Choroid plexus epithelial cell (primary cell): ENCODE measurements around the gene IPPK.
"Not testable (repeated sequence)": the region's sequence is repeated elsewhere in the genome, so short reads cannot be mapped to it uniquely, and the experiment has no call there.

Experiments
- DNase-seq: peaks from one replicate; pipeline ENCODE4 v3.0.0-alpha.2; 2010; ENCODE audit warnings: low read depth
- H3K4me3 ChIP-seq: 2 replicates; pipeline ENCODE4 v1.5.1; 2011; ENCODE audit warnings: low read depth, mild to moderate bottlenecking, control low read depth, low read length, moderate library complexity
- TF ChIP-seq, protein P1 (sequence below): conservative IDR thresholded peaks from 2 replicates; pipeline ENCODE4 v1.5.1; 2011; ENCODE audit warnings: low read depth, mild to moderate bottlenecking, control low read depth, inconsistent platforms, low read length, moderate library complexity

The IPPK gene

DNA sequence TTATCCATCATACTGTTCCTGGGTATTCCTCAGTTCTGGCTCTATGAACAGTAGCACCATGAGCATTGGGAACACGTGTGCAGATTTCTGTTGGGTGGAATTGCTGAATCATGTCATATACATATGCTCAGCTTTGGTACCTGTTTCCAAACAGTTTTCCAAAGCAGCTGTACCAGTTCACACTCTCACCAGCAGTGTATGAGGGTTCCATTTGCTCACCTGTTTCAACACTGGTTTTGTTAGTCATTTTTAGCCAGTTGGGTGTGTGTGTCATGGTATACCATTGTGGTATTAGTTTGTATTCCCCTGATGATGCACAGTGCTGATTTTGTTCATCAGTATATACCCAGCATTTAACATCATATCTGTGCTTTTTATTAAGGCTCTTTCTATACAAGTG, 77.4 kb downstream of the IPPK start:
- H3K4me3 ChIP-seq = no peak overlapping the region
- no peak for DNase-seq
- TF ChIP-seq, protein P1, sequence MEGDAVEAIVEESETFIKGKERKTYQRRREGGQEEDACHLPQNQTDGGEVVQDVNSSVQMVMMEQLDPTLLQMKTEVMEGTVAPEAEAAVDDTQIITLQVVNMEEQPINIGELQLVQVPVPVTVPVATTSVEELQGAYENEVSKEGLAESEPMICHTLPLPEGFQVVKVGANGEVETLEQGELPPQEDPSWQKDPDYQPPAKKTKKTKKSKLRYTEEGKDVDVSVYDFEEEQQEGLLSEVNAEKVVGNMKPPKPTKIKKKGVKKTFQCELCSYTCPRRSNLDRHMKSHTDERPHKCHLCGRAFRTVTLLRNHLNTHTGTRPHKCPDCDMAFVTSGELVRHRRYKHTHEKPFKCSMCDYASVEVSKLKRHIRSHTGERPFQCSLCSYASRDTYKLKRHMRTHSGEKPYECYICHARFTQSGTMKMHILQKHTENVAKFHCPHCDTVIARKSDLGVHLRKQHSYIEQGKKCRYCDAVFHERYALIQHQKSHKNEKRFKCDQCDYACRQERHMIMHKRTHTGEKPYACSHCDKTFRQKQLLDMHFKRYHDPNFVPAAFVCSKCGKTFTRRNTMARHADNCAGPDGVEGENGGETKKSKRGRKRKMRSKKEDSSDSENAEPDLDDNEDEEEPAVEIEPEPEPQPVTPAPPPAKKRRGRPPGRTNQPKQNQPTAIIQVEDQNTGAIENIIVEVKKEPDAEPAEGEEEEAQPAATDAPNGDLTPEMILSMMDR = no peak

DNA sequence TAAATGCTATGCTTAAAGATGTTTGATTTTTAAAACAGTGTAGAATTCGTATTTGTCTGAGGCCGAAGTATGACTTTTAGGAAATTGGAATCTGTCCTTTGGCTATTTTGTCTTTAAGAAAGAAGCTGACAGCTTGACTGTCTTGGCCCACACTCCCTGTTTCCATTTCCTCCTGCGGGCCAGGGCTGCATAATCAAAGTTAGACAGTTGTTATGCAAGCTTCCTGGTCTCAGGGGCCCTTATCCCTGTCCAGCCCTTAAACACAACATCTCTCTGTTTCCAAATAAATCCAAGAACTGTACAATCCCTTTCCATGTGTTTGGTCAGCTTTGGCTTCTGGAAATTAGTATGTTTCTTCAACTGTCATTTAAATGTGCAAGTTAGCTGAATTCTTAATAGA, 79.6 kb downstream of the IPPK start:
- no peak overlapping the region for H3K4me3 ChIP-seq
- DNase-seq = peak; percentile 72
- TF ChIP-seq, protein P1 = no peak

DNA sequence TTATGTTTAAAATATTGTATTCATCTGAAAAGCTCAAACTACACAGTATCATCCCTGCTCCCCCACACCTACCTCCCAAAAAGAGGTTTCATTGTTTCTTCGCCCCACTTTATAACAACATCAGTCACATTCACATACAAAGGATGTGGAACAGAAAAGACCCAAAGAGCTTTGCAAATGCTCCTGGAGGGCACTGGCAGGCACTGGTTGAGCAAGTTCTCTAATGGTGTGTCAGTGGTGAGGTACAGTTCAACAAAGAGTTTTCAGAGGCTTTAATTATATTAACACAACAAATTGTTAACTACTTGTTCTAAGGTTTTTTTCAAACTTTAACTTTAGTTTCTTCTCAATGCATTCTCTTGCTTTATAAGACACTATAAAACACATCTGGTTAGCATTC, 80.0 kb downstream of the IPPK start:
- peak; percentile 5 for DNase-seq
- H3K4me3 ChIP-seq = no peak overlapping the region
- TF ChIP-seq, protein P1 = no peak

DNA sequence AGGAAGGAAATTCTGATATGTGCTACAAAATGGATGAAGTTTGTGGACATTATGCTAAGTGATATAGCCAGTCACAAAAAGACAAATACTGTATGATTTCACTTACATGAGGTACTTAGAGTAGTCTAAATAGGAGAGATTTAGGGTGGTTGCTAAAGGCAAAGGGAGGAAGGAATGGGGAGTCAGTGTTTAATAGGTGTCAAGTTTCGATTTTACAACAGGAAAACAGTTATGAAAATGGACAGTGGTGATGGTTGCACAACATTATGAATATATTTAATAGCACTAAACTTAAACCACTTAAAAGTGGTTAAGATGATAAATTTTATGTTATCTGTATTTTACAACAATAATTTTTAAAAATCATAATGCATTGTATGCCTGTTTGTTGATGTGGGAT, 93.8 kb downstream of the IPPK start:
- TF ChIP-seq, protein P1 = no peak
- DNase-seq = peak; percentile 33
- H3K4me3 ChIP-seq = no peak overlapping the region

DNA sequence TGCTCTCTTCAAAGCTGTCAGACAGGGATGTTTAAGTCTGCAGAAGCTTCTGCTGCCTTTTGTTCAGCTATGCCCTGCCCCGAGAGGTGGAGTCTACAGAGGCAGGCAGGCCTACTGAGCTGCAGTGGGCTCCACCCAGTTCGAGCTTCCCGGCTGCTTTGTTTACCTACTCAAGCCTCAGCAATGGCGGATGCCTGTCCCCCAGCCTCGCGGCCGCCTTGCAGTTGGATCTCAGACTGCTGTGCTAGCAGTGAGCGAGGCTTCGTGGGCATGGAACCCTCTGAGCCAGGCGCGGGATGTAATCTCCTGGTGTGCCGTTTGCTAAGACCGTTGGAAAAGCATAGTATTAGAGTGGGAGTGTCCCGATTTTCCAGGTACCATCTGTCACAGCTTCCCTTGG, 96.3 kb downstream of the IPPK start:
- H3K4me3 ChIP-seq, DNase-seq: not testable (repeated sequence)

DNA sequence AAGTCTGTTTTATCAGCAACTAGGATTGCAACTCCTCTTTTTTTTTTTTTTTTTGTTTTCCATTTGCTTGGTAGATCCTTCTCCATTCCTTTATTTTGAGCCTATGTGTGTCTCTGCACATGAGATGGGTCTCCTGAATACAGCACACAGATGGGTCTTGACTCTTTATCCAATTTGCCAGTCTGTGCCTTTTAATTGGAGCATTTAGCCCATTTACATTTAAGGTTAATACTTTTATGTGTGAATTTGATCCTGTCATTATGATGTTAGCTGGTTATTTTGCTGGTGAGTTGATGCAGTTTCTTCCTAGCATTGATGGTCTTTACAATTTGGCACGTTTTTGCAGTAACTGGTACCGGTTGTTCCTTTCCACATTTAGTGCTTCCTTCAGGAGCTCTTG, 98.1 kb downstream of the IPPK start:
- not testable (repeated sequence) for H3K4me3 ChIP-seq, DNase-seq

DNA sequence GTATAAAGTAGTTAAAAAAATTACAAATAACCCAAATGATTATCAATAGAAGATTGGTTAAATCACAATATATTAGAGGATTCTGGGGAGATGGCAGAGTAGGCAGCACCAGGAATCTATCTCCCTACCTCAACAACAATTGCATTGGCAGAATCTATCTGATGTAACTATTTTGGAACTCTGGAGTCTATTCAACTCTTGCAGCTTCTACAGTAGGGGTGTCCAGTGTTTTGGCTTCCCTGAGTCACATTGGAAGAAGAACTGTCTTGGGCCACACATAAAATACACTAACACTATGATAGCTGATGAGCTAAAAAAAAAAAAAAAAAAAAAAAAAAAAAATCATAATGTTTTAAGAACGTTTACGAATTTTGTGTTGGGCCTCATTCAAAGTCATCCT, 104.9 kb downstream of the IPPK start:
- no peak for DNase-seq
- H3K4me3 ChIP-seq = no peak overlapping the region
- TF ChIP-seq, protein P1 = no peak

DNA sequence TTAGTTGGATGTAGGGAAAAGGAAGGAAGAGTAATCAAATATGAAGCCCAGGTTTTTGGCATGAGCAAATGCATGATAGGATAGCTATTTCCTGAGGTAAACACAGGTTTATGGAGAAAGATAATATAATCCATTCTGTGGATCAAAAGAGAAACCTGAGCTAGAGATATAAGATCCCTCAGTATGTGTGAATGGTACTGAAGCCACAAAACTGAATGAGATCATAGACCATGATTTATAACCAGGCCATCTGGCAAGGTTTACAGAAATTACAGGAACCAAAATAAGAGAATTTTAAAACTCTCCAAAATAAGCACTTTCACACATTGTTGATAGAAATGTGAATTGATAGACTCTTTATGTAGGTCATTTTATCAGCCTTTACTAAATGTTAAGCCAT, 105.4 kb downstream of the IPPK start:
- peak; percentile 20 for DNase-seq
- no peak overlapping the region for H3K4me3 ChIP-seq
- TF ChIP-seq, protein P1 = no peak
